Measurements from ENCODE around the gene CLDN12.
A peak's percentile ranks its signal among the peaks of the same experiment; 100 is the strongest.

CLDN12 gene

GRCh38 chr7:90403174-90404113, at the start of gene CLDN12:
TSS of gene CLDN12 (plus strand) at chr7:90403461. CDS start at chr7:90412677, 9,216 bp downstream.
- DNase-seq (ENCODE audit: extremely low spot score, insufficient read length, low read depth): peak; percentile 62

GRCh38 chr7:90383422-90383821, 19.8 kb upstream of the CLDN12 start:
- FAIRE-seq: no peak
- DNase-seq (ENCODE audit: extremely low spot score, insufficient read length, low read depth): no peak

More at GRCh38 chr7:90403174-90404113, at the start of gene CLDN12:
- FAIRE-seq: peak; percentile 96

- DNase-seq (ENCODE audit: extremely low spot score, insufficient read length, low read depth): no peak
- no peak for FAIRE-seq
Measured at GRCh38 chr7:90383861-90384260, 19.4 kb upstream of the CLDN12 start.

DNA sequence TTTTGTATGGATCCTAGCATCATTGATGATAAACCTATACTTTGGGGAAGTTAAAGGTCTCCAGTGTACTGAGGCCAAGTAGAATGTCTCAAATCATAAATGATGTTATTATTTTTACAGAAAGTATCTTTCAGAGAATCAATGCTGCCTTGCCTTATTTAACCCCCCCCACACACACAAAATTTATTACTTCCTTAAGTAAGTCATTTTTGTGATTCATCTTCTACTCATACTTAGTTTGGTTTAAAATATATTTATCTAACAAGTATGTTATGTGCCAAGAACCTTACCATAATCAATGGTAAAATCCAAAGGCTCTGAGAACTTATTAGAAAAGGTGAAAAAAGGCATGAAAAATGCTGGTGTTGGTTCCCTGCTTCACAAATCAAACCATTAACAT, 18.8 kb upstream of the CLDN12 start:
- FAIRE-seq (no peak), DNase-seq (ENCODE audit: extremely low spot score, insufficient read length, low read depth) (no peak)

- FAIRE-seq (no peak), DNase-seq (ENCODE audit: extremely low spot score, insufficient read length, low read depth) (no peak)
Measured at GRCh38 chr7:90387470-90388240, 15.6 kb upstream of the CLDN12 start.

DNA sequence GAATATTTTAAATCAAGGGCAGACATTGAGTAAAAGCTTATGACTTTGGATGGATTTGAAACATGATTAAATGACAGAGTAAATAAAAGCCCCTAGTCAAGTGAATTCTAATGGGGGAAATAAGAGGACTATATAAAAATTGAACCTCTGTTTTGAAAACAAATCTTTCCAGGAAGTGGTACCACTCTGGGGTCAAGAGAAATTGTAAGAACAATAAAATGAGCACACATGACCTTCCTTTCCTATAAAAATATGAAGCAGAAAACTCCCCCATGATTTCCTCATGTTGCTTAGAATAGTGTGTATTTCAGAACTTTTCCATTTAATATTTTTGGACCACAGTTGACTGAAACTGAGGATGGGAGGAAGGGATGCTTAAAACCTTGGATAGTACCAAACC, 12.3 kb upstream of the CLDN12 start:
- DNase-seq (ENCODE audit: extremely low spot score, insufficient read length, low read depth) (no peak), FAIRE-seq (no peak)

DNA sequence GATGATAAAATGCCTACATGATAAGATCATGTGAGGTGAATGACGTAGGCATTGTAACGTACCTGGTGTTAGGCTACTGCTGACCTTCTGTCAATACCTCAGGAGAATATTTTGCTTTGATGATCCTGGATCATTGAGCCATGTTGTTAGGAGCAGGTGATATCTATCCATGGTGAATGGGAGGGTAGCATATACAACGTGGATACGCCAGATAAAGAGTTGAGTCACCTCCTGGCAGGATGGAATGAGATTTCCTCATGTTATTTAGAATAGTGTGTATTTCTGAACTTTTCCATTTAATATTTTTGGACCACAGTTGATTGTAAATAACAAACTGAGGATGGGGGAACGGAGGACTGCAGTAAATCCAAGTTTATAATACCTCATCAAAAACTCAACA, 11.8 kb upstream of the CLDN12 start:
- no peak for FAIRE-seq
- no peak for DNase-seq (ENCODE audit: extremely low spot score, insufficient read length, low read depth)

- no peak for DNase-seq (ENCODE audit: extremely low spot score, insufficient read length, low read depth)
- no peak for FAIRE-seq
Measured at GRCh38 chr7:90396420-90396819, 6.8 kb upstream of the CLDN12 start.

- FAIRE-seq (no peak), DNase-seq (ENCODE audit: extremely low spot score, insufficient read length, low read depth) (no peak)
Measured at GRCh38 chr7:90401989-90402388, 1.3 kb upstream of the CLDN12 start.

GRCh38 chr7:90402785-90403173, 482 bp upstream of the CLDN12 start:
- no peak for DNase-seq (ENCODE audit: extremely low spot score, insufficient read length, low read depth)

GRCh38 chr7:90404777-90405176, 1.5 kb downstream of the CLDN12 start:
- no peak for DNase-seq (ENCODE audit: extremely low spot score, insufficient read length, low read depth)

More at GRCh38 chr7:90402785-90403173, 482 bp upstream of the CLDN12 start:
- FAIRE-seq: no peak

GRCh38 chr7:90407484-90407821, 4.2 kb downstream of the CLDN12 start:
- FAIRE-seq (no peak), DNase-seq (ENCODE audit: extremely low spot score, insufficient read length, low read depth) (no peak)

More at GRCh38 chr7:90404777-90405176, 1.5 kb downstream of the CLDN12 start:
- no peak for FAIRE-seq

DNA sequence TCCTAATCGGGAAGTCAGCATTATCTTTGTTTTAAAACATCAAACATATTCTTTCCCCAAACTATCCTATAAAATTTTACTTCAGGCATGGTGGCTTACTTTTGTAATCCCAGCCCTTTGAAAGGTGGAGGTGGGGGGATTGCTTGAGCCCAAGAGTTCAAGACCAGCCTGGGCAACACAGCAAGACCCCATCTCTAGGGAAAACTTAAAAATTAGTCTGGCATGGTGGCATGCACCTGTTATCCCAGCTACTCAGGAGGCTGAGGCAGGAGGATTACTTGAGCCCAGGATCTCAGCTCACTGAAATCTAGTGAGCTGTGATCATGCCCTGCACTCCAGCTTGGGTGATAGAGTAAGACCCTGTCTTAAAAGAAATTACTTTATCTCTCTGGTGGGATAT, 4.9 kb downstream of the CLDN12 start:
- FAIRE-seq (no peak), DNase-seq (ENCODE audit: extremely low spot score, insufficient read length, low read depth) (no peak)

DNA sequence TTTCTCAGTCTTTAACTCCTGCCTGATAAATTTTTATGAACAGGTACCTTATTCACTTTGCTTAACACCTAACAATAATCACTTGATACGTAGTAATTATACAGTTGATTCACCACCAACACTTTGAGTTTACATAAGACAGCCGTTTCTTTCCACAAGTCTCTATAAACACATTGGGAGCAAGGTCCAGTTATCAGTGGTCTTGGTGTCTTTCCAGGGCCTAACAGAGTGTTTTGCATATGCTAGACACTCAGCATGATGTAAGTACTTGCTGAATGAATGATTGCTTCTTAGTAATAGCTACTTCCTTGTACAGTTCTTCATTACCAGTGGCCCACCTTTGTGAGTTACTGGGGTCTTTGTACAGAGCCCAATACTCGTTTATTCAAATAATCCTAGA, 6.4 kb downstream of the CLDN12 start:
- FAIRE-seq (no peak), DNase-seq (ENCODE audit: extremely low spot score, insufficient read length, low read depth) (no peak)

DNA sequence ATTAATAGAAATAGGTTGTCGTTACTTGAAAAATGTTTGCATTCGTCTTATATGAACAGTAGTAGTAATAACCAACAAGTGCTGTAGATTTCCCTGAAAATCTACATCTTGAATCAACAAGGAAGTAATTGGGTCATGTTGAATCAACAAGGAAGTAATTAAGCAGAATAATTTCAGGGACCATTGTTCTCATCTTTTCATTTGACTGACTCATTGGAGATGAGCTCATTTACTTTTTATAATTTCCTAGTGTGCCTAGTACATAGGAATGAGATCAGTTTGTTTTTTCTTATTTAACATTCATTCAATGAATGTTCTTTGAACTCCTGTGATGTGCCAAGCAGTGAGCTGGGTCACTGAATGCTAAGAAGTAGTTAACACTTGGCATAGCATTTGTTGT, 8.2 kb downstream of the CLDN12 start:
- DNase-seq (ENCODE audit: extremely low spot score, insufficient read length, low read depth) (no peak), FAIRE-seq (no peak)

DNA sequence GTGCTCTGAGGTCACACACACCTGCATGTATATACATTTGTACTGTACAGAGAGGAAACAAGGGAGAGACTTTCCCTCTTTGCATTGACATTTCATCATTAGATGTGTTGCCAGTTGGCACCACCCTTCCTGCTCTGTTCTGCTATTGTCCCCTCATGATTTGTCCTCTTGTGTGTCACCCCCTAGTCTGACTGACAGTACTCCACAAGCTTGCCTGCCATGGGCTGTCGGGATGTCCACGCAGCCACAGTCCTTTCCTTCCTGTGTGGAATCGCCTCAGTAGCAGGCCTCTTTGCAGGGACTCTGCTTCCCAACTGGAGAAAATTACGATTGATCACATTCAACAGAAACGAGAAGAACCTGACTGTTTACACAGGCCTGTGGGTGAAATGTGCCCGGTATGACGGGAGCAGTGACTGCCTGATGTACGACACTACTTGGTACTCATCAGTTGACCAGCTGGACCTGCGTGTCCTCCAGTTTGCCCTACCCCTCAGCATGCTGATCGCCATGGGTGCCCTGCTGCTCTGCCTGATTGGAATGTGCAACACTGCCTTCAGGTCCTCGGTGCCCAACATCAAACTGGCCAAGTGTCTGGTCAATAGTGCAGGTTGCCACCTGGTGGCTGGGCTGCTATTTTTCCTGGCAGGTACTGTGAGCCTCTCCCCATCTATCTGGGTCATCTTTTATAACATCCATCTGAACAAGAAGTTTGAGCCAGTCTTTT, 9.4 kb downstream of the CLDN12 start:
- DNase-seq (ENCODE audit: extremely low spot score, insufficient read length, low read depth) (no peak), FAIRE-seq (no peak)

GRCh38 chr7:90413185-90413528, 9.9 kb downstream of the CLDN12 start:
- FAIRE-seq (peak; percentile 55), DNase-seq (ENCODE audit: extremely low spot score, insufficient read length, low read depth) (no peak)

- DNase-seq (ENCODE audit: extremely low spot score, insufficient read length, low read depth): no peak
- FAIRE-seq: no peak
Measured at GRCh38 chr7:90421651-90422050, 18.4 kb downstream of the CLDN12 start.

- DNase-seq (ENCODE audit: extremely low spot score, insufficient read length, low read depth): no peak
- peak; percentile 68 for FAIRE-seq
Measured at GRCh38 chr7:90424720-90425119, 21.5 kb downstream of the CLDN12 start.

DNA sequence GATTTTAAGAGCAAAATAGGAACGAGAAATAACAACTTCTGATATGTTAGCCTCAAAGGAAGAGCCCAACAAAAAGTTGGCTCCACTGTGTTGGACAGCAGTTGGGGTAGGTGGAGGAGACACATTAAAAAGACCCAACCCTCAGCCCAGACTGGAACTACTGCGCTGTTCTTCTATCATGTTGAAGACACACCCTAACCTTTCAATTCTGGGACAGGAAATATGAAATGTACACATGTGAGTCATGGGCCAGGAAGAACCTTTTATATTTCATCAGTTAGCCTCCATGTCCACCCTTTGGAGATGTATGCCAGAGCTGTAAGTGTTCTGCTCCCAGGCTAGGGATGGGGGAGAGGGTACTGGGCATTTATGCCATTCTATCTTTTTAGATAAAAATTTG, 22.1 kb downstream of the CLDN12 start:
- no peak for FAIRE-seq

More for the DNA sequence above, 22.1 kb downstream of the CLDN12 start:
- DNase-seq (ENCODE audit: extremely low spot score, insufficient read length, low read depth): no peak
